Measurements from ENCODE around the gene SLC43A2. TPM values are rescaled to one million over a fixed set of nuclear protein-coding genes. Genes with fewer than 3 reads are reported as not detected.

The SLC43A2 gene
- total and polyA plus RNA-seq, 2 experiments from 2014 or later = 2.5 to 5.3 TPM

- H3K27me3 ChIP-seq = no peaks in the 10 kb centered on the region
- H3K27ac ChIP-seq = no peak overlapping the region
- no peaks in the 10 kb centered on the region for H3K36me3 ChIP-seq
- no peak for TF ChIP-seq CTCF (IDR thresholded peaks at IDR 0.05; ENCODE audit: low read depth, low read length)
- H3K9me3 ChIP-seq (ENCODE audit: low read depth) = no peaks in the 10 kb centered on the region
- no peak overlapping the region for H3K4me3 ChIP-seq
- H3K4me1 ChIP-seq (ENCODE audit: low read depth) = peaks cover 10% of the 10 kb centered on the region
- DNase-seq (ENCODE audit: low read depth in 1 of 2, low spot score in 1 of 2) = no peak
Observed at GRCh38 chr17:1560101-1560857, 68.4 kb downstream of the SLC43A2 start.

- Histone ChIP-seq H3K36me3 (no peaks in the 10 kb centered on the region), H3K4me1 (ENCODE audit: low read depth) (peaks cover 17% of the 10 kb centered on the region), H3K27ac (no peak overlapping the region), H3K9me3 (ENCODE audit: low read depth) (no peaks in the 10 kb centered on the region), H3K4me3 (no peak overlapping the region), H3K27me3 (no peaks in the 10 kb centered on the region)
- DNase-seq (ENCODE audit: low read depth in 1 of 2, low spot score in 1 of 2) = no peak
- TF ChIP-seq CTCF (IDR thresholded peaks at IDR 0.05; ENCODE audit: low read depth, low read length) = no peak
Observed at GRCh38 chr17:1559047-1560043, 69.3 kb downstream of the SLC43A2 start.

- H3K9me3 ChIP-seq (ENCODE audit: low read depth) = no peaks in the 10 kb centered on the region
- no peak for TF ChIP-seq CTCF (IDR thresholded peaks at IDR 0.05; ENCODE audit: low read depth, low read length)
- H3K4me3 ChIP-seq = no peak overlapping the region
- no peak overlapping the region for H3K27ac ChIP-seq
- H3K27me3 ChIP-seq = no peaks in the 10 kb centered on the region
- H3K4me1 ChIP-seq (ENCODE audit: low read depth) = peaks cover 27% of the 10 kb centered on the region
- no peaks in the 10 kb centered on the region for H3K36me3 ChIP-seq
- DNase-seq (ENCODE audit: low read depth in 1 of 2, low spot score in 1 of 2) = no peak
Observed at GRCh38 chr17:1558401-1558800, 70.2 kb downstream of the SLC43A2 start.

- H3K36me3 ChIP-seq = peaks cover 5% of the 10 kb centered on the region
- TF ChIP-seq CTCF (IDR thresholded peaks at IDR 0.05; ENCODE audit: low read depth, low read length) = no peak
- H3K27me3 ChIP-seq = no peaks in the 10 kb centered on the region
- no peaks in the 10 kb centered on the region for H3K9me3 ChIP-seq (ENCODE audit: low read depth)
- peak in 1 of 2 donors; percentile 30 for DNase-seq (ENCODE audit: low read depth in 1 of 2, low spot score in 1 of 2)
- no peak overlapping the region for H3K27ac ChIP-seq
- no peak overlapping the region for H3K4me3 ChIP-seq
- H3K4me1 ChIP-seq (ENCODE audit: low read depth) = peaks cover 31% of the 10 kb centered on the region
Observed at GRCh38 chr17:1557355-1558095, 71.1 kb downstream of the SLC43A2 start.
